Breast epithelium (tissue), 3 donors: Measurements from ENCODE around the gene PLEKHA8.

Experiments
- CTCF ChIP-seq, 3 donors: fragments of 450-650 bp; IDR thresholded peaks; one replicate each; pipeline ENCODE4 v1.5.1; 2016 to 2017; ENCODE audit warnings: antibody characterized with exemption in 3 of 3, mild to moderate bottlenecking in 3 of 3, moderate library complexity in 3 of 3
- POLR2A ChIP-seq: fragments of 450-650 bp; IDR thresholded peaks from one replicate; pipeline ENCODE4 v1.6.1; 2016; ENCODE audit warnings: antibody characterized with exemption, mild to moderate bottlenecking, moderate library complexity

GRCh38 chr7:30165590-30165989 is 137.4 kb downstream of the PLEKHA8 start:
- no peak for TF ChIP-seq CTCF (IDR thresholded peaks at IDR 0.05)
- TF ChIP-seq POLR2A: no peak
